Ovary (tissue), 3 donors: ENCODE data around the gene UQCC5.

ENCODE experiments used
- POLR2A ChIP-seq: fragments of 450-650 bp; IDR thresholded peaks from one replicate; pipeline ENCODE4 v1.6.1; 2017; ENCODE audit warnings: antibody characterized with exemption, mild to moderate bottlenecking, moderate library complexity
- TF ChIP-seq, protein P1 (sequence below), 3 donors: fragments of 450-650 bp in 2 of 3; fragments of 200-600 bp in 1 of 3; IDR thresholded peaks; one replicate each; pipeline versions ENCODE4 v1.5.1 to v1.8.0; 2016 to 2022; ENCODE audit warnings: antibody characterized with exemption in 3 of 3, mild to moderate bottlenecking in 1 of 3
- donor health status: DM: no; HTN: no; CAD: no.

GRCh38 chr3:52518723-52519444, 17.5 kb upstream of the UQCC5 start:
- no peak for TF ChIP-seq POLR2A
- TF ChIP-seq, protein P1, sequence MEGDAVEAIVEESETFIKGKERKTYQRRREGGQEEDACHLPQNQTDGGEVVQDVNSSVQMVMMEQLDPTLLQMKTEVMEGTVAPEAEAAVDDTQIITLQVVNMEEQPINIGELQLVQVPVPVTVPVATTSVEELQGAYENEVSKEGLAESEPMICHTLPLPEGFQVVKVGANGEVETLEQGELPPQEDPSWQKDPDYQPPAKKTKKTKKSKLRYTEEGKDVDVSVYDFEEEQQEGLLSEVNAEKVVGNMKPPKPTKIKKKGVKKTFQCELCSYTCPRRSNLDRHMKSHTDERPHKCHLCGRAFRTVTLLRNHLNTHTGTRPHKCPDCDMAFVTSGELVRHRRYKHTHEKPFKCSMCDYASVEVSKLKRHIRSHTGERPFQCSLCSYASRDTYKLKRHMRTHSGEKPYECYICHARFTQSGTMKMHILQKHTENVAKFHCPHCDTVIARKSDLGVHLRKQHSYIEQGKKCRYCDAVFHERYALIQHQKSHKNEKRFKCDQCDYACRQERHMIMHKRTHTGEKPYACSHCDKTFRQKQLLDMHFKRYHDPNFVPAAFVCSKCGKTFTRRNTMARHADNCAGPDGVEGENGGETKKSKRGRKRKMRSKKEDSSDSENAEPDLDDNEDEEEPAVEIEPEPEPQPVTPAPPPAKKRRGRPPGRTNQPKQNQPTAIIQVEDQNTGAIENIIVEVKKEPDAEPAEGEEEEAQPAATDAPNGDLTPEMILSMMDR (IDR thresholded peaks at IDR 0.05): no peak
